Bronchial epithelial cell (primary cell): ENCODE results near the gene ARHGEF12. TPM values are rescaled to one million over a fixed set of nuclear protein-coding genes. Genes with fewer than 3 reads are reported as not detected.
A peak's percentile ranks its signal among the peaks of the same experiment; 100 is the strongest.

ENCODE experiments used
- DNase-seq: peaks from one replicate; pipeline ENCODE4 v3.0.0-alpha.2; 2010; ENCODE audit warnings: low read depth
- FAIRE-seq: peaks from 2 replicates; lab custom pipeline; 2011; peaks lifted over from hg19 to GRCh38; lab: Jason Lieb, UNC
- H3K27me3 ChIP-seq: 2 replicates; pipeline ENCODE4 v1.5.1; 2011; ENCODE audit warnings: low read length; ENCODE audit not compliant: control insufficient read depth, insufficient read depth
- H3K36me3 ChIP-seq: 2 replicates; pipeline ENCODE4 v1.5.1; 2011; ENCODE audit warnings: low read length; ENCODE audit not compliant: control insufficient read depth, insufficient read depth
- H3K4me3 ChIP-seq: 2 replicates; pipeline ENCODE4 v1.5.1; 2011; ENCODE audit warnings: mild to moderate bottlenecking, low read depth, low read length, control low read depth
- CTCF ChIP-seq: IDR thresholded peaks from 2 replicates; pipeline ENCODE4 v1.5.1; 2011; ENCODE audit warnings: mild to moderate bottlenecking, moderate library complexity, low read length, control low read depth, inconsistent platforms; ENCODE audit not compliant: insufficient read depth, severe bottlenecking
- total RNA-seq: library from RNA; depleted of rRNA; stranded (reverse); fragments of >200 nt; gene quantifications from 2 replicates; pipeline ENCODE4 v1.2.1, GENCODE V29; 2014

Gene ARHGEF12
- total RNA-seq, 1 donor from 2014 or later: 65.6 TPM

GRCh38 chr11:120465921-120466534, 129.8 kb downstream of the ARHGEF12 start:
- no peak overlapping the region for H3K4me3 ChIP-seq
- no peak for FAIRE-seq
- no peak for DNase-seq
- H3K27me3 ChIP-seq: no peaks in the 10 kb centered on the region
- no peak for TF ChIP-seq CTCF
- H3K36me3 ChIP-seq: peaks cover 13% of the 10 kb centered on the region

- Histone ChIP-seq H3K27me3 (no peaks in the 10 kb centered on the region), H3K36me3 (peaks cover 10% of the 10 kb centered on the region), H3K4me3 (no peak overlapping the region)
- no peak for FAIRE-seq
- TF ChIP-seq CTCF: no peak
- DNase-seq: no peak
Observed at GRCh38 chr11:120467627-120468026, 131.4 kb downstream of the ARHGEF12 start.

- Histone ChIP-seq H3K36me3 (peaks cover 10% of the 10 kb centered on the region), H3K27me3 (no peaks in the 10 kb centered on the region), H3K4me3 (no peak overlapping the region)
- TF ChIP-seq CTCF: no peak
- FAIRE-seq (no peak), DNase-seq (peak; percentile 24)
Observed at GRCh38 chr11:120471131-120471530, 134.9 kb downstream of the ARHGEF12 start.

GRCh38 chr11:120471994-120472393, 135.8 kb downstream of the ARHGEF12 start:
- FAIRE-seq: no peak
- Histone ChIP-seq H3K36me3 (peaks cover 9% of the 10 kb centered on the region), H3K27me3 (no peaks in the 10 kb centered on the region), H3K4me3 (no peak overlapping the region)
- TF ChIP-seq CTCF: no peak
- DNase-seq: no peak

GRCh38 chr11:120473503-120473902, 137.3 kb downstream of the ARHGEF12 start:
- FAIRE-seq (peak; percentile 36), DNase-seq (no peak)
- TF ChIP-seq CTCF: no peak
- no peaks in the 10 kb centered on the region for H3K27me3 ChIP-seq
- H3K36me3 ChIP-seq: peaks cover 12% of the 10 kb centered on the region
- no peak overlapping the region for H3K4me3 ChIP-seq

GRCh38 chr11:120482149-120482548, 145.9 kb downstream of the ARHGEF12 start:
- H3K4me3 ChIP-seq: no peak overlapping the region
- no peak for DNase-seq
- H3K27me3 ChIP-seq: no peaks in the 10 kb centered on the region
- peaks cover 21% of the 10 kb centered on the region for H3K36me3 ChIP-seq
- no peak for TF ChIP-seq CTCF
- no peak for FAIRE-seq
